ENCODE data around the gene NDEL1.
A peak's percentile ranks its signal among the peaks of the same experiment; 100 is the strongest.

NDEL1 gene

GRCh38 chr17:8417806-8418205, 17.9 kb upstream of the NDEL1 start:
- peak; percentile 58 for DNase-seq

GRCh38 chr17:8418471-8418870, 17.2 kb upstream of the NDEL1 start:
- no peak for DNase-seq

- DNase-seq: no peak
These were observed 16.4 kb upstream of the NDEL1 start for GRCh38 chr17:8419305-8419704.

- no peak for DNase-seq
These were observed 15.4 kb upstream of the NDEL1 start for GRCh38 chr17:8420041-8420934.

- no peak for DNase-seq
These were observed 14.1 kb upstream of the NDEL1 start for GRCh38 chr17:8421571-8421970.

- DNase-seq: no peak
These were observed 9.5 kb upstream of the NDEL1 start for GRCh38 chr17:8426094-8426720.

GRCh38 chr17:8426802-8427201, 8.9 kb upstream of the NDEL1 start:
- no peak for DNase-seq

- DNase-seq: no peak
These were observed 4.7 kb upstream of the NDEL1 start for GRCh38 chr17:8430966-8431365.

GRCh38 chr17:8436169-8436843, 622 bp downstream of the NDEL1 start:
- peak; percentile 54 for DNase-seq

GRCh38 chr17:8436844-8437171, 1.1 kb downstream of the NDEL1 start:
- DNase-seq: no peak

GRCh38 chr17:8438441-8438840, 2.8 kb downstream of the NDEL1 start:
- DNase-seq: no peak

GRCh38 chr17:8439681-8440080, 4.0 kb downstream of the NDEL1 start:
- no peak for DNase-seq

GRCh38 chr17:8441690-8442089, 6.0 kb downstream of the NDEL1 start:
- no peak for DNase-seq

GRCh38 chr17:8442310-8442709, 6.6 kb downstream of the NDEL1 start:
- no peak for DNase-seq

- DNase-seq: no peak
These were observed 8.1 kb downstream of the NDEL1 start for GRCh38 chr17:8443756-8444155.

- DNase-seq: no peak
These were observed 8.8 kb downstream of the NDEL1 start for GRCh38 chr17:8444494-8444893.

- no peak for DNase-seq
These were observed 9.9 kb downstream of the NDEL1 start for GRCh38 chr17:8445536-8445935.

- DNase-seq: no peak
These were observed 12.1 kb downstream of the NDEL1 start for GRCh38 chr17:8447799-8448198.

- DNase-seq: no peak
These were observed 12.6 kb downstream of the NDEL1 start for GRCh38 chr17:8448310-8448709.

- DNase-seq: no peak
These were observed 16.4 kb downstream of the NDEL1 start for GRCh38 chr17:8451933-8452614.

- DNase-seq: no peak
These were observed 17.6 kb downstream of the NDEL1 start for GRCh38 chr17:8453326-8453725.

- DNase-seq: no peak
These were observed 20.1 kb downstream of the NDEL1 start for GRCh38 chr17:8455665-8456209.

- DNase-seq: no peak
These were observed 22.4 kb downstream of the NDEL1 start for GRCh38 chr17:8458128-8458527.

Measured in CD4-positive, alpha-beta T cell treated with Interleukin-15 for 1 hour (primary cell).